HG03097 (cell line): ENCODE measurements around the gene PTGR2.
"Not testable (repeated sequence)": the region's sequence is repeated elsewhere in the genome, so short reads cannot be mapped to it uniquely, and the experiment has no call there.

Experiments
- ATAC-seq: cut with Tn5 transposase; IDR thresholded peaks from one replicate; pipeline ENCODE4 v1.9.1; 2021; ENCODE audit not compliant: unreplicated experiment, low FRiP score

The PTGR2 gene

GRCh38 chr14:73879027-73879426, 27.4 kb downstream of the PTGR2 start:
- ATAC-seq, result no peak

GRCh38 chr14:73884438-73885190, 33.0 kb downstream of the PTGR2 start:
- ATAC-seq, result no peak

- peak; percentile 94 for ATAC-seq
Measured at GRCh38 chr14:73886449-73887317, 35.1 kb downstream of the PTGR2 start, which contains the start of gene ZNF410. Gene ZNF410, plus strand, starts transcription at chr14:73886859. Its CDS starts 5,317 bp downstream, at chr14:73892176.

- no peak for ATAC-seq
Measured at GRCh38 chr14:73887318-73887616, 35.6 kb downstream of the PTGR2 start.

- ATAC-seq, result no peak
Measured at GRCh38 chr14:73887694-73888459, 36.2 kb downstream of the PTGR2 start.

- ATAC-seq, result no peak
Measured at GRCh38 chr14:73888460-73888725, 36.8 kb downstream of the PTGR2 start.

- ATAC-seq, result no peak
Measured at GRCh38 chr14:73888971-73889370, 37.3 kb downstream of the PTGR2 start.

GRCh38 chr14:73889376-73889775, 37.7 kb downstream of the PTGR2 start:
- no peak for ATAC-seq

GRCh38 chr14:73894180-73894687, 42.6 kb downstream of the PTGR2 start:
- not testable (repeated sequence) for ATAC-seq

- no peak for ATAC-seq
Measured at GRCh38 chr14:73895939-73896338, 44.3 kb downstream of the PTGR2 start.

- ATAC-seq, result no peak
Measured at GRCh38 chr14:73896521-73896920, 44.9 kb downstream of the PTGR2 start.

GRCh38 chr14:73903028-73903427, 51.4 kb downstream of the PTGR2 start:
- ATAC-seq, result no peak

GRCh38 chr14:73909681-73910080, 58.0 kb downstream of the PTGR2 start:
- no peak for ATAC-seq

- ATAC-seq, result no peak
Measured at GRCh38 chr14:73913256-73913655, 61.6 kb downstream of the PTGR2 start.

GRCh38 chr14:73916324-73916723, 64.7 kb downstream of the PTGR2 start:
- ATAC-seq, result no peak

GRCh38 chr14:73919457-73919856, 67.8 kb downstream of the PTGR2 start:
- not testable (repeated sequence) for ATAC-seq

- ATAC-seq, result no peak
Measured at GRCh38 chr14:73924337-73924736, 72.7 kb downstream of the PTGR2 start.
